HG03469 (cell line): ENCODE measurements around the gene CAMKK2.
"Not testable (repeated sequence)": the region's sequence is repeated elsewhere in the genome, so short reads cannot be mapped to it uniquely, and the experiment has no call there.

Experiments used
- ATAC-seq: cut with Tn5 transposase; IDR thresholded peaks from one replicate; pipeline ENCODE4 v1.9.1; 2021; ENCODE audit warnings: mild to moderate bottlenecking, moderate library complexity, moderate number of reproducible peaks; ENCODE audit not compliant: unreplicated experiment

The CAMKK2 gene

DNA sequence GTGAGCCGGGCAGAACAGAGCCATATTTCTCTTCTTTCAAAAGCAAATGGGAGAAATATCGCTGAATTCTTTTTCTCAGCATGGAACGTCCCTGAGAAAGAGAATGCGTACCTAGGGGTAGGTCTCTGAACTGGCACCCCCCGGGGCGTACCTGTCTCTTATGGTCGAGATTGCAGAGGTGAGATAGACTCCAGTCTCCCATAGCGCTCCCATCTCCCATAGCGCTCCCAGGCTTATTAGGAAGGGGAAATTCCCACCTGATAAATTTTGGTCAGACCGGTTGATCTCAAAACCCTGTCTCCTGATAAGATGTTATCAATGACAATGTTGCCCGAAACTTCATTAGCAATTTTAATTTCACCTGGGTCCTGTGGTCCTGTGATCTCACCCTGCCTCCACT lies 16.0 kb downstream of the CAMKK2 start:
- ATAC-seq, result not testable (repeated sequence)

- ATAC-seq, result no peak
Measured at GRCh38 chr12:121279507-121279915, 17.0 kb downstream of the CAMKK2 start.

GRCh38 chr12:121279071-121279375 lies 17.5 kb downstream of the CAMKK2 start:
- no peak for ATAC-seq

GRCh38 chr12:121278169-121279070 lies 18.1 kb downstream of the CAMKK2 start:
- no peak for ATAC-seq

- ATAC-seq, result no peak
Measured at GRCh38 chr12:121277374-121277759, 19.1 kb downstream of the CAMKK2 start.

DNA sequence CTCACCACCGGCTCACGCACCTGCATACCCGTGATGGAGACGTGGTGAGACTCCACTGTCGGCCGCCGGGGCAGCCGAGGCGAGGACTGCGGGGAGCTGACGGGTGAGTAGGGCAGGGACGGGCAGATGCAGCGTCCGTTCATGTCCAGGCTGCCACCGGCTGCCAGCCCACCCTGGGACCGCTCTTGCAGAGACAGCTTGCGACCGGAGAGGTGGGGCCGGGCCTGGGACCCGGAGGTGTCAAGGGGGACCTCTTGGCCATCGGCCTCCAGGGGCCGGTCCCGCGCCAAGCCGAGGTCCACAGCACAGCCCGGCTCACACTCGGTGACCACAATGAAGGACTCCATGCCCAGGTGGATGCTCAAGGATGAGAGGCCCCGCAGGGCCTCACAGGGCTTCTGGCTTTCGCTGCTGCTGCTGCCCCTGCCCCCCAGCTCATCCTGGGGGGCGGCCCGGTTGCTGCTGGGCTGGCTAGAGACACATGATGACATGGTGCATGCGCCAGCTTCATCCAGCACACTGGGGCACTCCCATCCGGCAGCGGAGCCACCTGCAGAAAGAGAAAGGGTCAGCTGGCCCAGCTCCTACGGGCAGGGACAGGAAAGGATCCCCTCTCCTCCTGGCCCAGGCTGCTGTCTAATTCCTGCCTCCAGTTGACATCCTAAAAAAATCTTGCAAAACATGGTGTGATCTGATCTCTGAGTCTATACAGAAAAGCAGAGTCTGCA lies 22.3 kb downstream of the CAMKK2 start:
- no peak for ATAC-seq

- no peak for ATAC-seq
Measured at GRCh38 chr12:121273364-121273896, 23.1 kb downstream of the CAMKK2 start.

DNA sequence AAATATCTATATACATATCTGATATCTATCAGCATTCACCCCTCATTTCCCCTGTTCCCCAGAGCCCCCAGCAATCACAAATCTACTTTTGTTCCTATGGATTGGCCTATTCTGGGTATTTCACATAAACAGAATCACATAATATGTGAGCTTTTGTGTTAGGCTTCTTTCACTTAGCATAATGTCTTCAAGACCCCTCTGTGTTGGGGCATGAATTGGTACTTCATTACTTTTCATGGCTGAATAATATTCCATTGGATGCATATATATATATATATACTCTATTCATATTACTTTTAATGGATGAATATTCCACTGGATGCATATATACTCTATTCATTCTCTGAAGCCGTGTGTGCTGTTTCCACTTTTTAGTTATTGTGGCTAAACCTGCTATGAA lies 28.7 kb downstream of the CAMKK2 start:
- ATAC-seq, result no peak

GRCh38 chr12:121264951-121265515 lies 31.5 kb downstream of the CAMKK2 start:
- ATAC-seq, result no peak

GRCh38 chr12:121264135-121264534 lies 32.4 kb downstream of the CAMKK2 start:
- ATAC-seq, result no peak

- ATAC-seq, result no peak
Measured at GRCh38 chr12:121263206-121263935, 33.1 kb downstream of the CAMKK2 start.

DNA sequence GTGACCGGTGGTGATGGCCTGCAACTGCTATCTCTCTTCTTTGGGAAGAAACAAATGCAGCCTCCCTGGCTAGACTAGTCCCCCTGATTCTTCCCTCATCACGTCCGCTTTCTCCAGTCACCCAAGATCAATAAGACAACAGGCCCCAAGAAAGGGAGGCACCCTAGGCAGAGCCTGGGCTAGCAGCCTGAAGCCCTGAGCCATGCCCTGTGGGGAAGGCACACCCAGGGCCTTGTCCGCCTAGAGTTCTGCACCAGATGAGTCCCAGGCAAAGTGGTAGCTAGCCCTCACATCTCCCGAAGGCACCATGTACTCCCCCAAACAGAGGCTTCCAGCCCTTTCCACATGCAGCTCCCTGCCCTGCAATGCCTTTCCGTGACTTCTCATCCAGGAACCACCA lies 35.1 kb downstream of the CAMKK2 start:
- no peak for ATAC-seq

- ATAC-seq, result no peak
Measured at GRCh38 chr12:121260091-121260490, 36.4 kb downstream of the CAMKK2 start.

DNA sequence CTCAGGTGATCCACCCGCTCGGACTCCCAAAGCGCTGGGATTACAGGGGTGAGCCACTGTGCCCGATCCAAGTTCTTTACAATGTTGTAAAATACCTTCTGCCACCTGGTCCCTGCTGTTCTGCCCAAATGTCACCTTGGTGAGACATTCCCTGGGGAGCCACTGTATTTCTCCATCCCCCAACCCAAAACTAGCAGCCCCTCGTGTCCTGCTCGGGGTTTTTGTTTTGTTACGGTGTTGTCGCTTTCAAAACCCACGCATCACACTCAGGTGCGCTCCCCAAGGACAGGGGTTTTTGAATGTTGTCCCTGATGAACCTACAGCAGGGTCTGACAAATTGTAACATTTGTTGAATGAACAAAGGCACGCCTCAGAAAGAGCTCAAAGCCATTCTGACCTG lies 37.4 kb downstream of the CAMKK2 start:
- no peak for ATAC-seq

GRCh38 chr12:121257704-121258449 lies 38.6 kb downstream of the CAMKK2 start:
- not testable (repeated sequence) for ATAC-seq

GRCh38 chr12:121255433-121255832 lies 41.1 kb downstream of the CAMKK2 start:
- ATAC-seq, result no peak

GRCh38 chr12:121253638-121254335 lies 42.7 kb downstream of the CAMKK2 start:
- no peak for ATAC-seq

DNA sequence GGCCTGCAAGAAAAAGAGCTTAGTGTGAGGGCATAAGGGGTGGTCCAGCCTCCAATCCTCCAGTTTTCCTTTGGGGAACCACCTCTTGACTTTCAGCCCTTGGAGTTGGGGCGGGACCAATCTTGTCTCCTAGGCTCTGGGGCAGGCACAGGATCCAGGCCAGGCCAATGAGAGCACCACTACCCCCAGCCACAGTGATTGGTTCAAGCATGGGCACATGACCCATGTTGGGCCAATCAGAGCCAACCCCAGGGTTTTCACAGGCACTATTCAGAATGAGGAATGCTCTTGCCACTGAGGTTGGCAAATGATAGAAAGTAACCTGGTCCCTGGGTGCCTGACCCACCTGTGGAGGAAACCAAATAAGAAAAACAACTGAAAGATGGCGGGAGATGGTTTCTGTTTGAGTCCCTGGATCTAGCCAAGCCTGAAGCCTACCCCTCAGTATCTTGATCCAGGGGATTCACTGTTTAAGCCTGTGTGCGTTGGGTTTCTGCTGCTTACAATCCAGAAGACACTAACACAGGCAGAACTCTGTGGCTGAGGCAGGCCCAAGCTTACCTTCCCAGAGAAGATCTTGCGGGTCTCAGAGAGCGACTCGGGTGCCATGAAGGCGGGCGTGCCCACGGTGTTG lies 43.7 kb downstream of the CAMKK2 start:
- no peak for ATAC-seq

DNA sequence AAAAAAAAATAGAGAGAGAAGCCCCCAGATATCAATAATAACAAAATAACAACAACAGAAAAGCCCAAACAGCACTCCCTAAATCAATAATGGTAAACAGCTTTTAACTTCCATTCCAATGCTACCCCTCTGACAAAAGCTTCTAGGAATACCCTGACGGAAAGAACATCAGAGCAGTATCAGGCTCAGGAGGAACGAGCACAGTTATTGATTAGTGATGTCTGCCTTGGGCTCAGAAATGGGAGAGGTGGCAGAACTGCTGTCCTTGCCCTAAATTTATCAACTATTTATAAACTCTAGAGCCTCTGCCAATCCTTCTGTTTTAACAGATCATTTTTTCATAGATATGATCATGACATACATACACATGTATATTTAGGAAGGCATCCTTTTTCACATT lies 44.7 kb downstream of the CAMKK2 start:
- no peak for ATAC-seq
